SK-N-SH (cell line): ENCODE measurements around the gene PCSK5. TPM values are rescaled to one million over a fixed set of nuclear protein-coding genes. Genes with fewer than 3 reads are reported as not detected.

Source experiments
- CTCF ChIA-PET: fragments of 300-600, 350-600 bp; formaldehyde crosslinking; extraction: SDS; loops from one replicate; lab custom pipeline; 2021; lab: Yijun Ruan, JAX
- POLR2A ChIA-PET: fragments of 350-600 bp; sonication (Branson Sonifier 250); formaldehyde crosslinking; extraction: SDS; loops from one replicate; lab custom pipeline; 2020; ENCODE audit warnings: antibody characterized with exemption, inconsistent platforms; lab: Yijun Ruan, JAX
- DNase-seq: peaks from one replicate; pipeline ENCODE4 v3.0.0; 2012
- H2AFZ ChIP-seq: fragments of 200-600 bp; sonication (generic); 2 replicates; pipeline ENCODE4 v1.8.1; 2016; ENCODE audit warnings: antibody characterized with exemption, mild to moderate bottlenecking, low read depth
- H3F3A ChIP-seq: fragments of 200-600 bp; sonication (generic); replicated peaks from 2 replicates; pipeline ENCODE3; 2016; ENCODE audit warnings: antibody characterized with exemption, mild to moderate bottlenecking; ENCODE audit not compliant: insufficient read depth
- H3K27ac ChIP-seq, 2 experiments: fragments of 200-500 bp in 1 of 2; fragments of 200-600 bp in 1 of 2; sonication (Bioruptor generic) in 1 of 2; sonication (generic), shearing (Covaris generic) in 1 of 2; 2 replicates each; pipeline versions ENCODE4 v1.5.1 to v1.6.1; 2014 to 2016; ENCODE audit warnings: low read depth in 2 of 2, inconsistent platforms in 1 of 2, low read length in 1 of 2, mild to moderate bottlenecking in 1 of 2, mixed read lengths in 1 of 2
- H3K27me3 ChIP-seq: fragments of 200-600 bp; sonication (generic), shearing (Covaris generic); 2 replicates; pipeline ENCODE4 v1.6.1; 2016; ENCODE audit warnings: mixed run types; ENCODE audit not compliant: insufficient read depth
- H3K36me3 ChIP-seq, 2 experiments: fragments of 200-500 bp in 1 of 2; fragments of 200-600 bp in 1 of 2; sonication (Bioruptor generic) in 1 of 2; sonication (generic) in 1 of 2; replicated peaks in 1 of 2; 2 replicates each; pipeline versions ENCODE3 to v1.5.1; 2014 to 2016; ENCODE audit warnings: low read length in 1 of 2, mild to moderate bottlenecking in 1 of 2; ENCODE audit not compliant: insufficient read depth in 2 of 2, control insufficient read depth in 1 of 2
- H3K4me1 ChIP-seq, 2 experiments: fragments of 200-500 bp in 1 of 2; fragments of 200-600 bp in 1 of 2; sonication (Bioruptor generic) in 1 of 2; sonication (generic), shearing (Covaris generic) in 1 of 2; 2 replicates each; pipeline versions ENCODE4 v1.5.1 to v1.6.1; 2014 to 2016; ENCODE audit warnings: low read depth in 1 of 2, low read length in 1 of 2, mixed run types in 1 of 2; ENCODE audit not compliant: insufficient read depth in 2 of 2, control insufficient read depth in 1 of 2
- H3K4me2 ChIP-seq: fragments of 200-600 bp; sonication (generic), shearing (Covaris generic); 2 replicates; pipeline ENCODE4 v1.6.1; 2017; ENCODE audit warnings: mixed run types
- H3K4me3 ChIP-seq, 2 experiments: fragments of 200-500 bp in 1 of 2; fragments of 200-600 bp in 1 of 2; sonication (Bioruptor generic) in 1 of 2; sonication (generic), shearing (Covaris generic) in 1 of 2; 2 replicates each; pipeline versions ENCODE4 v1.5.1 to v1.8.1; 2014 to 2016; ENCODE audit warnings: low read depth in 2 of 2, inconsistent platforms in 1 of 2, low read length in 1 of 2, mild to moderate bottlenecking in 1 of 2, mixed read lengths in 1 of 2, moderate library complexity in 1 of 2
- H3K79me2 ChIP-seq: fragments of 200-600 bp; sonication (generic); 2 replicates; pipeline ENCODE4 v1.8.1; 2017; ENCODE audit warnings: mild to moderate bottlenecking; ENCODE audit not compliant: insufficient read depth
- H3K9ac ChIP-seq: fragments of 200-600 bp; sonication (generic); 2 replicates; pipeline ENCODE4 v1.6.1; 2017; ENCODE audit warnings: mixed run types
- H3K9me2 ChIP-seq: fragments of 200-600 bp; sonication (generic); 2 replicates; pipeline ENCODE4 v1.6.1; 2017; ENCODE audit warnings: mixed run types
- H3K9me3 ChIP-seq: fragments of 200-600 bp; sonication (generic); 2 replicates; pipeline ENCODE4 v1.6.1; 2017; ENCODE audit warnings: mixed run types, mild to moderate bottlenecking, moderate library complexity
- H4K20me1 ChIP-seq: fragments of 200-600 bp; sonication (generic); 2 replicates; pipeline ENCODE4 v1.6.1; 2017; ENCODE audit warnings: mild to moderate bottlenecking, mixed run types; ENCODE audit not compliant: insufficient read depth
- CHD2 ChIP-seq: fragments of 150-350 bp; IDR thresholded peaks from 2 replicates; pipeline ENCODE4 v1.6.1; 2018; ENCODE audit warnings: low read length; ENCODE audit not compliant: partially characterized antibody
- ELF1 ChIP-seq: IDR thresholded peaks from 2 replicates; pipeline ENCODE4 v1.4.0; 2012
- EZH2phosphoT487 ChIP-seq: fragments of 200-600 bp; sonication (generic); IDR thresholded peaks from 2 replicates; pipeline ENCODE4 v1.6.1; 2017; ENCODE audit warnings: low read depth, mixed run types, mild to moderate bottlenecking, antibody characterized with exemption, moderate library complexity, borderline replicate concordance
- FOSL2 ChIP-seq: IDR thresholded peaks from 2 replicates; pipeline ENCODE4 v1.4.0; 2012; ENCODE audit warnings: low read depth, mild to moderate bottlenecking, moderate library complexity, borderline replicate concordance
- FOXJ3 ChIP-seq: sonication (generic); formaldehyde crosslinking; IDR thresholded peaks from 2 replicates; pipeline ENCODE4 v1.5.1; 2020; ENCODE audit warnings: mild to moderate bottlenecking, missing genetic modification reagents
- FOXM1 ChIP-seq: IDR thresholded peaks from 2 replicates; pipeline ENCODE4 v1.4.0; 2012; ENCODE audit warnings: low read depth, mild to moderate bottlenecking
- GABPA ChIP-seq: IDR thresholded peaks from 2 replicates; pipeline ENCODE4 v1.4.0; 2012; ENCODE audit warnings: low read depth, mild to moderate bottlenecking
- GATA2 ChIP-seq: sonication (generic); formaldehyde crosslinking; IDR thresholded peaks from 2 replicates; pipeline ENCODE4 v1.5.0; 2020; ENCODE audit warnings: mild to moderate bottlenecking, missing genetic modification reagents
- MXI1 ChIP-seq: IDR thresholded peaks from 2 replicates; pipeline ENCODE4 v1.6.1; 2012; ENCODE audit warnings: mild to moderate bottlenecking, low read depth, low read length, improper control_type of control experiment
- NFIC ChIP-seq: IDR thresholded peaks from 2 replicates; pipeline ENCODE4 v1.4.0; 2012; ENCODE audit warnings: borderline replicate concordance
- NRF1 ChIP-seq: IDR thresholded peaks from 2 replicates; pipeline ENCODE4 v1.6.1; 2012; ENCODE audit warnings: low read depth, mild to moderate bottlenecking, low read length
- POLR2AphosphoS5 ChIP-seq: IDR thresholded peaks from 2 replicates; pipeline ENCODE4 v1.6.1; 2012; ENCODE audit warnings: low read depth, low read length
- RAD21 ChIP-seq: IDR thresholded peaks from 2 replicates; pipeline ENCODE4 v1.6.1; 2012; ENCODE audit warnings: mild to moderate bottlenecking, low read length
- RCOR1 ChIP-seq: fragments of 150-350 bp; IDR thresholded peaks from 2 replicates; pipeline ENCODE4 v1.6.1; 2017; ENCODE audit warnings: antibody characterized with exemption, low read length
- RFX5 ChIP-seq: IDR thresholded peaks from 2 replicates; pipeline ENCODE4 v1.6.1; 2012; ENCODE audit warnings: mild to moderate bottlenecking, improper control_type of control experiment, low read length
- RXRA ChIP-seq: IDR thresholded peaks from 2 replicates; pipeline ENCODE4 v1.4.0; 2012; ENCODE audit warnings: low read depth, mild to moderate bottlenecking, borderline replicate concordance
- SMC3 ChIP-seq: IDR thresholded peaks from 2 replicates; pipeline ENCODE4 v1.6.1; 2012; ENCODE audit warnings: low read depth, low read length, improper control_type of control experiment
- TAF1 ChIP-seq: IDR thresholded peaks from 2 replicates; pipeline ENCODE4 v1.6.1; 2012; ENCODE audit warnings: low read depth, mild to moderate bottlenecking, low read length, moderate library complexity, borderline replicate concordance
- TCF12 ChIP-seq: IDR thresholded peaks from 2 replicates; pipeline ENCODE4 v1.4.0; 2012
- TEAD4 ChIP-seq: IDR thresholded peaks from 2 replicates; pipeline ENCODE4 v1.4.0; 2012; ENCODE audit warnings: mild to moderate bottlenecking, borderline replicate concordance; ENCODE audit not compliant: insufficient read depth
- YY1 ChIP-seq: IDR thresholded peaks from 2 replicates; pipeline ENCODE4 v1.4.0; 2012; ENCODE audit warnings: low read depth, mild to moderate bottlenecking
- WGBS: methylation state at CpG from one replicate; pipeline ENCODE4 v1.1.6; 2017; ENCODE audit warnings: low lambda C conversion rate; 5-methylcytosine and 5-hydroxymethylcytosine counted together
- polyA plus RNA-seq, 3 experiments: library from polyadenylated mRNA; depleted of rRNA; stranded (reverse); fragments of >200 nt; gene quantifications; 2 replicates each; pipeline ENCODE4 v1.2.3, GENCODE V29; 2012
- TF ChIP-seq, protein P1 (sequence below): IDR thresholded peaks from 2 replicates; pipeline ENCODE4 v1.4.0; 2012; ENCODE audit warnings: low read depth, borderline replicate concordance
- TF ChIP-seq, protein P2 (sequence below): fragments of 150-350 bp; IDR thresholded peaks from 2 replicates; pipeline ENCODE4 v1.6.1; 2016; ENCODE audit warnings: mild to moderate bottlenecking, low read depth, low read length
- TF ChIP-seq, protein P3 (sequence below): IDR thresholded peaks from 2 replicates; pipeline ENCODE4 v1.4.0; 2012; ENCODE audit warnings: low read depth, borderline replicate concordance

PCSK5 gene
- polyA plus RNA-seq, 1 of the 3 experiments (the other 2 are of a cell fraction) = 0.08 TPM

DNA sequence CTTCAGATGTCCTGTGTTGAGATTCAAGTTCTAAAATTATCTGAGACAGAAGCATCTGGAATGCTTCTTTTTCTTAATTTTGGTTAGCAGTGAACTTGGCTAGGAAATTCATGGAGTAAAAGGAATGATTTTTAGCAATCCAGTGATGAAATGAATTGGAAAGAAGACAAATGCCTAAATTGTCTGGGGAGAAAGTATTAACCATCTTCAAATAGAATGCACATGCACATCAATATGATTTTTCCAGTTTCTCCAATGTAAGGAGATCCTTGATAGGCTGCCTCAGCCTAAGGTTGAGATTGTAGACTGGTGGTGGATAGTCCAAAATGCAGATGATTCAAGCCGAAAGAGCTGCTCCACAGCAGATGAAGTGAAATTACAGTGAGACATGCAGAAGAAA is 106.7 kb downstream of the PCSK5 start:
- no peak overlapping the region for H2AFZ ChIP-seq
- H3K79me2 ChIP-seq = no peaks in the 10 kb centered on the region
- H3K27me3 ChIP-seq = no peaks in the 10 kb centered on the region; the same call in 1 of the 2 replicates
- H3K4me2 ChIP-seq = no peak overlapping the region
- 15% methylated on average over 1 of the region's 1 CpG for WGBS
- H3K9me3 ChIP-seq = no peaks in the 10 kb centered on the region
- no peaks in the 10 kb centered on the region for H4K20me1 ChIP-seq
- no peaks in the 10 kb centered on the region for H3F3A ChIP-seq
- TF ChIP-seq GATA2 (CRISPR knock-in tag) = no peak
- TF ChIP-seq RXRA = no peak
- TF ChIP-seq RCOR1 = no peak
- TF ChIP-seq, protein P1, sequence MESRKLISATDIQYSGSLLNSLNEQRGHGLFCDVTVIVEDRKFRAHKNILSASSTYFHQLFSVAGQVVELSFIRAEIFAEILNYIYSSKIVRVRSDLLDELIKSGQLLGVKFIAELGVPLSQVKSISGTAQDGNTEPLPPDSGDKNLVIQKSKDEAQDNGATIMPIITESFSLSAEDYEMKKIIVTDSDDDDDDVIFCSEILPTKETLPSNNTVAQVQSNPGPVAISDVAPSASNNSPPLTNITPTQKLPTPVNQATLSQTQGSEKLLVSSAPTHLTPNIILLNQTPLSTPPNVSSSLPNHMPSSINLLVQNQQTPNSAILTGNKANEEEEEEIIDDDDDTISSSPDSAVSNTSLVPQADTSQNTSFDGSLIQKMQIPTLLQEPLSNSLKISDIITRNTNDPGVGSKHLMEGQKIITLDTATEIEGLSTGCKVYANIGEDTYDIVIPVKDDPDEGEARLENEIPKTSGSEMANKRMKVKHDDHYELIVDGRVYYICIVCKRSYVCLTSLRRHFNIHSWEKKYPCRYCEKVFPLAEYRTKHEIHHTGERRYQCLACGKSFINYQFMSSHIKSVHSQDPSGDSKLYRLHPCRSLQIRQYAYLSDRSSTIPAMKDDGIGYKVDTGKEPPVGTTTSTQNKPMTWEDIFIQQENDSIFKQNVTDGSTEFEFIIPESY = no peak
- TF ChIP-seq, protein P2, sequence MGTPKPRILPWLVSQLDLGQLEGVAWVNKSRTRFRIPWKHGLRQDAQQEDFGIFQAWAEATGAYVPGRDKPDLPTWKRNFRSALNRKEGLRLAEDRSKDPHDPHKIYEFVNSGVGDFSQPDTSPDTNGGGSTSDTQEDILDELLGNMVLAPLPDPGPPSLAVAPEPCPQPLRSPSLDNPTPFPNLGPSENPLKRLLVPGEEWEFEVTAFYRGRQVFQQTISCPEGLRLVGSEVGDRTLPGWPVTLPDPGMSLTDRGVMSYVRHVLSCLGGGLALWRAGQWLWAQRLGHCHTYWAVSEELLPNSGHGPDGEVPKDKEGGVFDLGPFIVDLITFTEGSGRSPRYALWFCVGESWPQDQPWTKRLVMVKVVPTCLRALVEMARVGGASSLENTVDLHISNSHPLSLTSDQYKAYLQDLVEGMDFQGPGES = no peak
- TF ChIP-seq RFX5 = no peak
- no peak for TF ChIP-seq NRF1
- TF ChIP-seq FOXJ3 (CRISPR knock-in tag) = no peak
- TF ChIP-seq RAD21 = no peak
- TF ChIP-seq TAF1 = no peak
- TF ChIP-seq ELF1 = no peak
- TF ChIP-seq CHD2 = no peak
- TF ChIP-seq EZH2phosphoT487 = no peak
- no peak for TF ChIP-seq GABPA
- H3K4me1 ChIP-seq = no peaks in the 10 kb centered on the region
- H3K9me2 ChIP-seq = no peaks in the 10 kb centered on the region
- H3K4me3 ChIP-seq = no peak overlapping the region
- no peak overlapping the region for H3K9ac ChIP-seq
- no peak overlapping the region for H3K27ac ChIP-seq
- CTCF ChIA-PET = no interaction called here
- POLR2A ChIA-PET = no interaction called here
- H3K36me3 ChIP-seq = no peaks in the 10 kb centered on the region
- DNase-seq = no peak

DNA sequence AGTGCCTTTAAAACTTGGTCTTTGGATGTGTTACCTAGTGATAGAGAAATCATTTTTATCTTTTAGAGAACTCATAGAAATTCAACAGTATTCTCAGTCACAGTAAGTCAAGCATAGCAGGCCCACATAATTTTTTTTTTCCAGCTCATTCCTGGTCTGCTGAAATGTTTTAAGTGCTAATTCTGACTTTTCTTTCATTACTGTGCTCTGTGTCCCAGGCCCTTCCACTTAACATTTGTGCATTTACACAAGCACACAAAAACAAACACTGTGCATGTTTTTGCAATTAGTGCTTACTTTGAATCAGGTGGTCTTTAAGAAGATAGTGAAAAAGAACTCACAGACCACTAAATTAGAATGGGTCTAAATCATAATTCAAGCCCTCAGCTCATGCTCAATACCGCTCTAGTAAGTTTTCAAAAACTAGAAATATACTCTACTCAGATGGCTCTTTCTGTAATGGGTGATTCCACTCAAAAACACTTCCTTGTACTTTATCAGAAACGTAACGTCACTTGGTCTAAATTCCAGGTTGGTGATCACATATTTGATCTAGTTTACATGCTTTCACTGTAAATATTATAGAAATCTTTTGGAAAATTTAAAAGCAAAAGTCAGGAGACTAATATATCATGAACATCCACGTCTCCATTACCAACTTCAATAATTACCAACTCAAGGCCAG is 107.8 kb downstream of the PCSK5 start:
- H3F3A ChIP-seq = no peaks in the 10 kb centered on the region
- no peaks in the 10 kb centered on the region for H3K9me3 ChIP-seq
- no peak overlapping the region for H3K4me2 ChIP-seq
- no peak overlapping the region for H3K9ac ChIP-seq
- H3K9me2 ChIP-seq = no peaks in the 10 kb centered on the region
- H3K79me2 ChIP-seq = no peaks in the 10 kb centered on the region
- no peak overlapping the region for H2AFZ ChIP-seq
- no peak overlapping the region for H3K4me3 ChIP-seq
- POLR2A ChIA-PET = no interaction called here
- 12% methylated on average over 4 of the region's 4 CpGs for WGBS
- no peaks in the 10 kb centered on the region; the same call in 1 of the 2 replicates for H3K27me3 ChIP-seq
- no peaks in the 10 kb centered on the region for H3K36me3 ChIP-seq
- no peak for DNase-seq
- H4K20me1 ChIP-seq = no peaks in the 10 kb centered on the region
- CTCF ChIA-PET = no interaction called here
- no peaks in the 10 kb centered on the region for H3K4me1 ChIP-seq
- no peak overlapping the region for H3K27ac ChIP-seq
- TF ChIP-seq FOXJ3 (CRISPR knock-in tag) (no peak), TEAD4 (no peak), SMC3 (no peak), NFIC (no peak), GATA2 (CRISPR knock-in tag) (no peak), FOXM1 (no peak), EZH2phosphoT487 (no peak), TCF12 (no peak), GABPA (no peak), TAF1 (no peak), MXI1 (no peak), POLR2AphosphoS5 (no peak), FOSL2 (no peak), YY1 (no peak)
- TF ChIP-seq, protein P3, sequence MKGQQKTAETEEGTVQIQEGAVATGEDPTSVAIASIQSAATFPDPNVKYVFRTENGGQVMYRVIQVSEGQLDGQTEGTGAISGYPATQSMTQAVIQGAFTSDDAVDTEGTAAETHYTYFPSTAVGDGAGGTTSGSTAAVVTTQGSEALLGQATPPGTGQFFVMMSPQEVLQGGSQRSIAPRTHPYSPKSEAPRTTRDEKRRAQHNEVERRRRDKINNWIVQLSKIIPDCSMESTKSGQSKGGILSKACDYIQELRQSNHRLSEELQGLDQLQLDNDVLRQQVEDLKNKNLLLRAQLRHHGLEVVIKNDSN = no peak
